Measurements from ENCODE around the gene FNDC3B. TPM values are rescaled to one million over a fixed set of nuclear protein-coding genes. Genes with fewer than 3 reads are reported as not detected.

The FNDC3B gene
- total and polyA plus RNA-seq, 2 donors (not counting 1 experiment from before 2014, with no cell fraction given), result 1.2 to 9.2 TPM

DNA sequence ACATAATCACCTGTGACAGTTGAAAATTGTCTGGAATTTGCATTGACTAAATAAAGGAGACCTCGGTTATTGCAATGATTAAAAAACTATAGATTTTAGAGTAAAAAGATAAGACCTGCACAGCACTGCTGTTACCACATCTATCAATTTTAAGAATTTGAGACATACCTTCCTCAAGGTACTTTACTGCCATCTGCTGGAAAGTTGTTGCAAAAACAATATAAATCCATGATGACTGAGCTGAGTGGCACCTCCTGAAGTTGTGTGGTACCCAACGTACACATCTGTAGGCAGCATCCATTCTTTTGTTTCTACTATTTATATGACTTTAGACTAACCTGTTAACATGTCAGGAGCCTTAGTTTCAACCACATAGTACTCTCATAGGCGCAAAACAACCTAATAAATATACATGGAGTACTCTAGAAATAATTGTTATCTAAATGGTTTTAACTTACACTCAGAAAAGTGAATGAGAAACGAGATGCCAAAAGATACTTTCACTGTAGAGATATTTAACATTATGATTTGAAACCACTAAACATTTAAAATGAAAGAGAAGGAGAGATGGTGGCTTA, 302.2 kb downstream of the FNDC3B start:
- DNase-seq, result peak; percentile 62
- Histone ChIP-seq H3K4me3 (ENCODE audit: control extremely low read depth in 1 of 5, extremely low read depth in 1 of 5, insufficient read depth in 1 of 5, low read depth in 2 of 5, low read length in 4 of 5) (no peak overlapping the region), H3K27me3 (replicated peaks in 1 of 4; ENCODE audit: control extremely low read depth in 1 of 4, control insufficient read depth in 3 of 4, insufficient read depth in 4 of 4, low read length in 3 of 4) (no peaks in the 10 kb centered on the region), H3K36me3 (replicated peaks in 1 of 2; ENCODE audit: control extremely low read depth in 1 of 2, control insufficient read depth in 1 of 2, extremely low read depth in 1 of 2, insufficient read depth in 2 of 2, low read length in 1 of 2) (no peaks in the 10 kb centered on the region), H3K4me1 (ENCODE audit: control insufficient read depth in 2 of 2, insufficient read depth in 2 of 2, low read length in 2 of 2) (no peaks in the 10 kb centered on the region), H3K79me2 (ENCODE audit: control insufficient read depth, insufficient read depth, low read length) (no peaks in the 10 kb centered on the region), H3K4me2 (replicated peaks; ENCODE audit: low read depth, low read length, poor library complexity, severe bottlenecking) (no peak overlapping the region), H4K20me1 (ENCODE audit: control insufficient read depth, insufficient read depth, low read length, poor library complexity, severe bottlenecking) (no peaks in the 10 kb centered on the region), H2AFZ (ENCODE audit: insufficient read depth, low read depth, low read length, poor library complexity, severe bottlenecking) (no peak overlapping the region), H3K27ac (ENCODE audit: low read length in 2 of 2) (no peak overlapping the region), H3K9me3 (ENCODE audit: control extremely low read depth in 1 of 3, control insufficient read depth in 2 of 3, insufficient read depth in 1 of 3, low read length in 2 of 3) (no peaks in the 10 kb centered on the region), H3K9ac (ENCODE audit: low read length) (no peak overlapping the region)
- Mint-ChIP-seq H3K4me1 (no peaks in the 10 kb centered on the region), H3K9me3 (ENCODE audit: insufficient read depth) (no peaks in the 10 kb centered on the region), H3K4me3 (no peak overlapping the region), H3K27me3 (no peaks in the 10 kb centered on the region), H3K27ac (no peak overlapping the region)
- POLR2A ChIA-PET, result no interaction called here
- TF ChIP-seq, protein P1, sequence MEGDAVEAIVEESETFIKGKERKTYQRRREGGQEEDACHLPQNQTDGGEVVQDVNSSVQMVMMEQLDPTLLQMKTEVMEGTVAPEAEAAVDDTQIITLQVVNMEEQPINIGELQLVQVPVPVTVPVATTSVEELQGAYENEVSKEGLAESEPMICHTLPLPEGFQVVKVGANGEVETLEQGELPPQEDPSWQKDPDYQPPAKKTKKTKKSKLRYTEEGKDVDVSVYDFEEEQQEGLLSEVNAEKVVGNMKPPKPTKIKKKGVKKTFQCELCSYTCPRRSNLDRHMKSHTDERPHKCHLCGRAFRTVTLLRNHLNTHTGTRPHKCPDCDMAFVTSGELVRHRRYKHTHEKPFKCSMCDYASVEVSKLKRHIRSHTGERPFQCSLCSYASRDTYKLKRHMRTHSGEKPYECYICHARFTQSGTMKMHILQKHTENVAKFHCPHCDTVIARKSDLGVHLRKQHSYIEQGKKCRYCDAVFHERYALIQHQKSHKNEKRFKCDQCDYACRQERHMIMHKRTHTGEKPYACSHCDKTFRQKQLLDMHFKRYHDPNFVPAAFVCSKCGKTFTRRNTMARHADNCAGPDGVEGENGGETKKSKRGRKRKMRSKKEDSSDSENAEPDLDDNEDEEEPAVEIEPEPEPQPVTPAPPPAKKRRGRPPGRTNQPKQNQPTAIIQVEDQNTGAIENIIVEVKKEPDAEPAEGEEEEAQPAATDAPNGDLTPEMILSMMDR (IDR thresholded peaks at IDR 0.05), result peak; percentile 92
- TF ChIP-seq EZH2 (IDR thresholded peaks at IDR 0.05; ENCODE audit: borderline replicate concordance, insufficient read depth, low read depth, low read length, poor library complexity, severe bottlenecking), result no peak
- peak; percentile 54 for ATAC-seq (ENCODE audit: low read depth)
- no CpG with 5 or more reads among the region's 4 CpGs for WGBS (ENCODE audit: insufficient coverage)
- intact Hi-C loops (cut with micrococcal nuclease), result loop anchor here (2.0 to 10.0 kb wide), 3 partner anchors 695 to 1291 kb away; no protein-coding TSS in a partner anchor
- CTCF ChIA-PET, result interaction anchor here (0.7 to 6.3 kb wide), 21 partner anchors 9 to 1380 kb away, joined by 3 to 88 read pairs (median 4); no protein-coding TSS in a partner anchor

DNA sequence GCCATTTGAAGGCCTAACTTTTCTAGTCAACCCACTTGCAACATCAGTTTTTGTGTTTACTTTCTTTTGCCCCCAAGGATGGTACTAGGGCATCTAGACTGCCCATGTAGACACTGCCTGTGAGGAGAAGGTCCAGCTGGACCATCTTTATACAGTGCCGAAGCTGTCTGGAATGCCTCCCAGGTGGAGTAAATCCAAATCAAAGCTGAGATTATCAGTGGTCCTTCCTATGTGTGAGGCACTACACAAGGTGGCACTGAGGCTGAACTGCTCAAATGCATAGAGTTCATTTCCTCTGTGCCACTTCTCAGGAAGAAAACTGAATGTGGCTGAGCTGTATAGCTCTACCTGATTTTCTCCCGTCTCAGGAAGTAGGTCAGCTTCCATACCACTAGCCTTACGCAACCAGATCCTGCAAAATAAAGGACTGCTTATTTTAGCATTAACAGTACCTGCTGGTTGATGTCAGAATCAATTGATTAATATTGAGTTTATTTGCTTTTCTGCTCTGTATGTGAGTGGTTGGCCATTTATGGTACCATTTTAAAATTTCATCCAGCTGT, 302.8 kb downstream of the FNDC3B start:
- no peak for ATAC-seq (ENCODE audit: low read depth)
- no peaks in the 10 kb centered on the region for H3K36me3 ChIP-seq (replicated peaks in 1 of 2; ENCODE audit: control extremely low read depth in 1 of 2, control insufficient read depth in 1 of 2, extremely low read depth in 1 of 2, insufficient read depth in 2 of 2, low read length in 1 of 2)
- no peak overlapping the region for H3K4me2 ChIP-seq (replicated peaks; ENCODE audit: low read depth, low read length, poor library complexity, severe bottlenecking)
- H3K27me3 Mint-ChIP-seq, result no peaks in the 10 kb centered on the region
- no peaks in the 10 kb centered on the region for H4K20me1 ChIP-seq (ENCODE audit: control insufficient read depth, insufficient read depth, low read length, poor library complexity, severe bottlenecking)
- no peak overlapping the region for H3K4me3 ChIP-seq (ENCODE audit: control extremely low read depth in 1 of 5, extremely low read depth in 1 of 5, insufficient read depth in 1 of 5, low read depth in 2 of 5, low read length in 4 of 5)
- no peaks in the 10 kb centered on the region for H3K9me3 ChIP-seq (ENCODE audit: control extremely low read depth in 1 of 3, control insufficient read depth in 2 of 3, insufficient read depth in 1 of 3, low read length in 2 of 3)
- TF ChIP-seq, protein P1 (IDR thresholded peaks at IDR 0.05), result no peak
- no peak for TF ChIP-seq EZH2 (IDR thresholded peaks at IDR 0.05; ENCODE audit: borderline replicate concordance, insufficient read depth, low read depth, low read length, poor library complexity, severe bottlenecking)
- intact Hi-C loops (cut with micrococcal nuclease), result loop anchor here (10.0 kb wide), 1 partner anchor 727 kb away; no protein-coding TSS in a partner anchor
- H3K9ac ChIP-seq (ENCODE audit: low read length), result no peak overlapping the region
- CTCF ChIA-PET, result interaction anchor here (0.7 to 6.3 kb wide), 16 partner anchors 9 to 1381 kb away, joined by 3 to 88 read pairs (median 4); no protein-coding TSS in a partner anchor
- POLR2A ChIA-PET, result no interaction called here
- no peaks in the 10 kb centered on the region for H3K4me1 ChIP-seq (ENCODE audit: control insufficient read depth in 2 of 2, insufficient read depth in 2 of 2, low read length in 2 of 2)
- H3K4me1 Mint-ChIP-seq, result no peaks in the 10 kb centered on the region
- H3K27ac ChIP-seq (ENCODE audit: low read length in 2 of 2), result no peak overlapping the region
- H3K27ac Mint-ChIP-seq, result no peak overlapping the region
- no peak for DNase-seq
- no peaks in the 10 kb centered on the region for H3K9me3 Mint-ChIP-seq (ENCODE audit: insufficient read depth)
- no peaks in the 10 kb centered on the region for H3K79me2 ChIP-seq (ENCODE audit: control insufficient read depth, insufficient read depth, low read length)
- WGBS (ENCODE audit: insufficient coverage), result 91% methylated on average over 1 of the region's 3 CpGs
- H3K4me3 Mint-ChIP-seq, result no peak overlapping the region
- no peak overlapping the region for H2AFZ ChIP-seq (ENCODE audit: insufficient read depth, low read depth, low read length, poor library complexity, severe bottlenecking)
- H3K27me3 ChIP-seq (replicated peaks in 1 of 4; ENCODE audit: control extremely low read depth in 1 of 4, control insufficient read depth in 3 of 4, insufficient read depth in 4 of 4, low read length in 3 of 4), result no peaks in the 10 kb centered on the region

Data from B cell (primary cell).